ENCODE measurements around the gene BBS2.
"Not testable (repeated sequence)": the region's sequence is repeated elsewhere in the genome, so short reads cannot be mapped to it uniquely, and the experiment has no call there.

GRCh38 chr16:56488868-56489267, 31.0 kb downstream of the BBS2 start:
- not testable (repeated sequence) for TF ChIP-seq ELF4 (IDR thresholded peaks at IDR 0.05); HDGF (IDR thresholded peaks at IDR 0.05; ENCODE audit: borderline replicate concordance); FOXM1 (IDR thresholded peaks at IDR 0.05; ENCODE audit: borderline replicate concordance); TARDBP (IDR thresholded peaks at IDR 0.05); BHLHE40 (IDR thresholded peaks at IDR 0.05; ENCODE audit: borderline replicate concordance); SP1 (IDR thresholded peaks at IDR 0.05); FOXA1 (IDR thresholded peaks at IDR 0.05)

All from HEK293T (cell line).